Spleen (tissue), 11 donors: Measurements from ENCODE around the gene MSX1. TPM values are rescaled to one million over a fixed set of nuclear protein-coding genes. Genes with fewer than 3 reads are reported as not detected.

ENCODE experiments used
- DNase-seq: peaks from one replicate; pipeline ENCODE4 v3.0.0-alpha.2; 2020
- H3K27ac ChIP-seq, 8 donors: fragments of 200-600 bp; sonication (generic) in 7 of 8; 1 replicate in 4 of 8; 2 replicates in 4 of 8; pipeline versions ENCODE4 v1.5.0 to v1.8.0; 2016 to 2021; ENCODE audit warnings: inconsistent platforms in 4 of 8, mild to moderate bottlenecking in 4 of 8, moderate library complexity in 1 of 8
- H3K27me3 ChIP-seq, 7 donors: fragments of 200-600 bp; sonication (generic) in 6 of 7; replicated peaks in 1 of 7; 1 replicate in 4 of 7; 2 replicates in 3 of 7; pipeline versions ENCODE4 v1.5.0 to v1.8.0; 2016 to 2021; ENCODE audit warnings: inconsistent platforms in 3 of 7, mild to moderate bottlenecking in 1 of 7
- H3K36me3 ChIP-seq, 6 donors: fragments of 200-600 bp; sonication (generic) in 5 of 6; 1 replicate in 4 of 6; 2 replicates in 2 of 6; pipeline versions ENCODE4 v1.5.0 to v1.8.0; 2016 to 2021; ENCODE audit warnings: inconsistent platforms in 2 of 6
- H3K4me1 ChIP-seq, 6 donors: fragments of 200-600 bp; sonication (generic) in 5 of 6; 1 replicate in 3 of 6; 2 replicates in 3 of 6; pipeline versions ENCODE4 v1.5.0 to v1.8.0; 2016 to 2021; ENCODE audit warnings: inconsistent platforms in 3 of 6
- H3K4me3 ChIP-seq, 8 donors: fragments of 200-600 bp; sonication (generic) in 7 of 8; 1 replicate in 4 of 8; 2 replicates in 4 of 8; pipeline versions ENCODE4 v1.5.0 to v1.8.0; 2016 to 2021; ENCODE audit warnings: inconsistent platforms in 4 of 8, mild to moderate bottlenecking in 4 of 8, moderate library complexity in 2 of 8
- H3K9me3 ChIP-seq, 8 donors: fragments of 200-600 bp; sonication (generic) in 7 of 8; 1 replicate in 4 of 8; 2 replicates in 4 of 8; pipeline versions ENCODE4 v1.5.0 to v1.8.0; 2016 to 2021; ENCODE audit warnings: inconsistent platforms in 4 of 8
- POLR2A ChIP-seq, 3 donors: fragments of 450-650 bp; IDR thresholded peaks; one replicate each; pipeline ENCODE4 v1.5.1; 2017; ENCODE audit warnings: antibody characterized with exemption in 3 of 3, mild to moderate bottlenecking in 1 of 3
- POLR2AphosphoS5 ChIP-seq, 3 donors: sonication (generic); formaldehyde crosslinking; IDR thresholded peaks; one replicate each; pipeline ENCODE4 v1.5.1; 2017; ENCODE audit warnings: antibody characterized with exemption in 3 of 3
- WGBS, 5 donors: extraction: QIAGEN DNeasy Blood & Tissue Kit in 3 of 5; methylation state at CpG; one replicate each; pipeline versions ENCODE4 v1.1.5 to v1.1.7; 2013 to 2018; 5-methylcytosine and 5-hydroxymethylcytosine counted together
- intact Hi-C: fragments of 100-400 bp; cut with DNase I; formaldehyde crosslinking; loops from one replicate; pipeline ENCODE4 v1.15.0; 2023; ENCODE audit warnings: low total_unique reads
- polyA plus RNA-seq, 3 donors: library from polyadenylated mRNA; stranded (reverse); fragments of 200-250 nt; gene quantifications; one replicate each; pipeline ENCODE4 v1.2.1, GENCODE V29; 2013
- total RNA-seq, 7 donors: library from RNA; depleted of rRNA in 3 of 7; stranded (reverse); fragments of >200 nt in 3 of 7; fragmentation: NEBNext Ultra II Directional in 4 of 7; extraction: Animal tissue kit (Norgen Biotek cat#: 25700) in 4 of 7; gene quantifications; one replicate each; pipeline versions ENCODE4 v1.1.0 to v1.2.1, GENCODE V29; 2016 to 2021
- TF ChIP-seq, protein P1 (sequence below), 11 experiments: fragments of 200-600 bp in 7 of 11; fragments of 450-650 bp in 4 of 11; sonication (generic) in 4 of 11; IDR thresholded peaks in 8 of 11; conservative IDR thresholded peaks in 3 of 11; 1 replicate in 7 of 11; 2 replicates in 4 of 11; pipeline versions ENCODE4 v1.4.0 to v1.8.0; 2016 to 2021; ENCODE audit warnings: antibody characterized with exemption in 11 of 11, inconsistent platforms in 4 of 11, mild to moderate bottlenecking in 1 of 11
- donor health status: healthy with polysubstance abuse.
- donor health status: DM: no; HTN: no; CAD: no; lungs with moderate emphysema.
- donor health status: DM: no; HTN: no; CAD: no.
- donor health status: Bipolar disorder and iron deficiency.
- donor health status: healthy.
- donor health status: DM: no; HTN: no; CAD: no.
- donor health status: DM: yes; HTN: yes; CAD: no.

Gene MSX1
- total and polyA plus RNA-seq, 10 donors: 1.1 to 6.8 (median 4.4) TPM

DNA sequence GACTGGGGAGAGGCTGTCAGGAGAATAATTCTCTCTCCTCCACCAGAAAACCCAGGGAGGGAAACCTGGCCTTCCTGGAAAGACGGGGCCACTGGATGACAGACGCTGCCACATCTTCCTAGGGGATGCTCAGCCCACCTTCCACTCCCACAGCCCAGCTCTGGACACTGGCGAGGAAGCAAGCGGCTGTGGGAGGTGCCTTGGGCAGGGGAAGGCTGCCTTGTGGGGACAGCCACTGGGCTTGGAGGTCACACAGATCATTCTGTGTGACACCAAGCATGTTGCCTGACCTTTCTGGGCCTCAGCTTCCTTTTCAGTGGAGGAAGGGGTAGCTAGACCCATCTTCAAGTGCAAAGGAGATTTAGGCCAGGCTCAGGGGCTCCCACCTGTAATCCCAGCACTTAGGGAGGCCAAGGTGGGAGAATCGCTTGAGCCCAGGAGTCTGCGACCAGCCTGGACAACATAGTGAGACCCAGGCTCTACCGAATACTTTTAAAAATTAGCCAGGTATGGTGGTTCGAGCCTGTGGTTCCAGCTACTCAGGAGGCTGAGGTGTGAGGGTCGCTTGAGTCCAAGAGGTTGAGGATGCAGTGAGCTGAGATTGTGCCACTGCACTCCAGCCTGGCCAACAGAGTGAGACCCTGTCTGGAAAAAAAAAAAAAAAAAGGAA, 9.8 kb upstream of the MSX1 start:
- DNase-seq: peak; percentile 66
- no peaks in the 10 kb centered on the region for H3K36me3 ChIP-seq

DNA sequence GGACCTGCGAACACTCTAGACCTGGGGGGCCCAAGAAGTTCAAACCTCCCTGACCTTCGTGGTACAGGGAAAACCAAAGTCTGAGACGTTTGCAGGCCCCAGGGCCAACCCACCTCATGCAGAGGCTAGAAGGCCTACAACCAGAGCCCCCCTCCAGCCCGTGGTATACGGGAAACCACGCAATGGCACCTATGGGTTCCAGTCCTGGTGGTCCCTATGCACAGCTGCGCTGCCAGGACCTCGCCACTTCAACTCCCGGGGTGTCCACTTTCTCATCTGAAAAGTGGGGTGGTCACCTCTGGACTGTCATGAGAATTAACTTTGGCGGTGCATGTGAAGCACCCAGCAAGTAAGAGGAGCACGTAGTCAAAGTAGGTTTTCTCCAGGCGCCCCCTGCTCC, 8.4 kb upstream of the MSX1 start:
- Histone ChIP-seq H3K27me3 (peaks cover 0 to 100% (median 63%) of the 10 kb centered on the region in 7 donors), H3K4me3 (no peak overlapping the region), H3K4me1 (peaks cover 3 to 39% (median 17%) of the 10 kb centered on the region in 6 donors), H3K36me3 (no peaks in the 10 kb centered on the region), H3K9me3 (no peaks in the 10 kb centered on the region), H3K27ac (no peak overlapping the region)
- WGBS, 5 donors: 77 to 89% (median 89%) methylated on average over 9 to 12 of the region's 12 CpGs
- TF ChIP-seq POLR2A (IDR thresholded peaks at IDR 0.05): no peak
- TF ChIP-seq POLR2AphosphoS5 (IDR thresholded peaks at IDR 0.05): no peak
- TF ChIP-seq, protein P1, sequence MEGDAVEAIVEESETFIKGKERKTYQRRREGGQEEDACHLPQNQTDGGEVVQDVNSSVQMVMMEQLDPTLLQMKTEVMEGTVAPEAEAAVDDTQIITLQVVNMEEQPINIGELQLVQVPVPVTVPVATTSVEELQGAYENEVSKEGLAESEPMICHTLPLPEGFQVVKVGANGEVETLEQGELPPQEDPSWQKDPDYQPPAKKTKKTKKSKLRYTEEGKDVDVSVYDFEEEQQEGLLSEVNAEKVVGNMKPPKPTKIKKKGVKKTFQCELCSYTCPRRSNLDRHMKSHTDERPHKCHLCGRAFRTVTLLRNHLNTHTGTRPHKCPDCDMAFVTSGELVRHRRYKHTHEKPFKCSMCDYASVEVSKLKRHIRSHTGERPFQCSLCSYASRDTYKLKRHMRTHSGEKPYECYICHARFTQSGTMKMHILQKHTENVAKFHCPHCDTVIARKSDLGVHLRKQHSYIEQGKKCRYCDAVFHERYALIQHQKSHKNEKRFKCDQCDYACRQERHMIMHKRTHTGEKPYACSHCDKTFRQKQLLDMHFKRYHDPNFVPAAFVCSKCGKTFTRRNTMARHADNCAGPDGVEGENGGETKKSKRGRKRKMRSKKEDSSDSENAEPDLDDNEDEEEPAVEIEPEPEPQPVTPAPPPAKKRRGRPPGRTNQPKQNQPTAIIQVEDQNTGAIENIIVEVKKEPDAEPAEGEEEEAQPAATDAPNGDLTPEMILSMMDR (IDR thresholded peaks at IDR 0.05 in 8 of 11, conservative IDR thresholded peaks at IDR 0.05 in 3 of 11): no peak
- intact Hi-C loops: no loop called here
- DNase-seq: peak; percentile 41

More for the DNA sequence above, 9.8 kb upstream of the MSX1 start:
- Histone ChIP-seq H3K9me3 (no peaks in the 10 kb centered on the region), H3K4me1 (peaks cover 3 to 25% (median 15%) of the 10 kb centered on the region in 6 donors), H3K27me3 (peaks cover 0 to 98% (median 49%) of the 10 kb centered on the region in 7 donors), H3K4me3 (no peak overlapping the region), H3K27ac (no peak overlapping the region)
- WGBS, 5 donors: 87 to 90% (median 88%) methylated on average over 9 of the region's 9 CpGs
- intact Hi-C loops: no loop called here
- TF ChIP-seq, protein P1 (IDR thresholded peaks at IDR 0.05 in 8 of 11, conservative IDR thresholded peaks at IDR 0.05 in 3 of 11): no peak
- TF ChIP-seq POLR2AphosphoS5 (IDR thresholded peaks at IDR 0.05) (no peak), POLR2A (IDR thresholded peaks at IDR 0.05) (no peak)

DNA sequence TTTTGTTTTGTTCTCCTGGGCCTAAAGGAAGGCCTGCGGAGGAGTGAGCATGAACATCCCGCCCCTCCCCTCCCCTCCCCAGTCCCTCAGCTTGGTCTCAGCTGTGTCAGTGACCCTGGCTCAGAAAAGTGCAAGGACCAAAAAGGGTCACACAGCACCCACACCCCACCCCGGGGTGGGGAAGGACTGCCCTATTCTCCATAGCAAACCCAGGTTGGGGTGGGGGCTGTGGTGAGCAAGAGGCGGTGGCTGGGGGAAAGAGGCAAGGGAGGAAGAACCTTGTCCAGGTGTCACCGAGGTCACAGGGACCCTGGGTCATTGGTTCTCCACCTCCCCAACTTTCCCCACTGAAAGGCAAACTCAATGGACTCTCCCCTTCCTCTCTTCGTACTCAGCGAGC, 7.6 kb upstream of the MSX1 start:
- Histone ChIP-seq H3K27ac (no peak overlapping the region), H3K4me3 (no peak overlapping the region), H3K36me3 (no peaks in the 10 kb centered on the region), H3K4me1 (peaks cover 3 to 48% (median 24%) of the 10 kb centered on the region in 6 donors), H3K9me3 (peaks cover 0 to 4% (median 0%) of the 10 kb centered on the region in 8 donors), H3K27me3 (peaks cover 0 to 100% (median 72%) of the 10 kb centered on the region in 7 donors)
- intact Hi-C loops: no loop called here
- WGBS, 5 donors: 56 to 72% (median 69%) methylated on average over 7 of the region's 7 CpGs
- TF ChIP-seq POLR2A (IDR thresholded peaks at IDR 0.05) (no peak), POLR2AphosphoS5 (IDR thresholded peaks at IDR 0.05) (no peak)
- TF ChIP-seq, protein P1 (IDR thresholded peaks at IDR 0.05 in 8 of 11, conservative IDR thresholded peaks at IDR 0.05 in 3 of 11): no peak
- peak; percentile 61 for DNase-seq

DNA sequence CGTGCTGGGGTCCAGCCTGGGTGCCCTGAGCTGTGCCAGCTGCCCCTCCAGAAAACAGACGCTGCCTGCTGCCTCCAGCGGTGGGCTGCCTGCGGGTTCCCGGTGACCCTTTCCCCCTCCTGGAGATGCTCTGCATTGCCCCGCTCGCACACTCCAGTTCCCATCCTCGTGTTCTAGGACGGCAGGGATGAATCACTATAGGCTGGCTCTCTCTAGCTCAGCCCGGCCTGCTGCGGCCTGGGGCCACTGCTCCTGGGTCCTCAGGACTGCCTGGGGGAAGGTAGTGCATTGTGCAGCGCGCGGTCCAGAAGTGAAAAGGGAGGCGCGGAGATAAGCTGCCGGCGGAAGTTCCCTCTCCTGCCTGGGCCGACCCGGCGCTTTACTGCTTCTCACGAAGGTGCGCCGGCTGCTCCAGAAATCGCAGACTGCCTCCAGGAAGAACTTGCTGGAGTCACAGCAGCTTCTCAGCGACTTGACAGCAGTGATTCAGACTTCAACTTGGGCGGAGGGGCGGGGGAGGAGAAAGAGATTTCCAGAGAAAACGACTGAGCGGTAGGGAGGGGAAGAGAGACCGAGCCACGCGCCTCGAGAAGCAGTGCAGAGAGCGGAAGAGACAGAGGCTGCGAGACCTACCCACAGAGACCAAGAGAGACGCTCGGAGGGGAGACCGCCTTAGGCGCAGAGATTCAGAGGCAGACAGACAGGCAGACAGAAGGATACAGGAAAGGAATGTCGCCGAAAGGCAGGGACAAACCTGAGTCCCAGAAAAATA, 6.7 kb upstream of the MSX1 start:
- intact Hi-C loops: no loop called here
- peaks cover 0 to 13% (median 0%) of the 10 kb centered on the region in 8 donors for H3K9me3 ChIP-seq
- TF ChIP-seq POLR2A (IDR thresholded peaks at IDR 0.05) (no peak), POLR2AphosphoS5 (IDR thresholded peaks at IDR 0.05) (no peak)
- TF ChIP-seq, protein P1 (IDR thresholded peaks at IDR 0.05 in 8 of 11, conservative IDR thresholded peaks at IDR 0.05 in 3 of 11): no peak
- H3K4me3 ChIP-seq: peak overlapping the region; percentile 28 to 64 (median 31)
- H3K27me3 ChIP-seq: peaks cover 0 to 100% (median 78%) of the 10 kb centered on the region in 7 donors
- WGBS, 5 donors: 1 to 4% (median 3%) methylated on average over 24 to 42 of the region's 42 CpGs
- peak overlapping the region in 2 of 8 donors; percentile 2 to 36 for H3K27ac ChIP-seq
- DNase-seq: peak; percentile 75
- peaks cover 3 to 54% (median 25%) of the 10 kb centered on the region in 6 donors for H3K4me1 ChIP-seq
- H3K36me3 ChIP-seq: no peaks in the 10 kb centered on the region
